ENCODE data around the gene ALKAL2. TPM values are rescaled to one million over a fixed set of nuclear protein-coding genes. Genes with fewer than 3 reads are reported as not detected.

ALKAL2 gene
- total and polyA plus RNA-seq, 2 of the 13 experiments (the other 11 are each of a cell fraction or from before 2014, with no cell fraction given), result 0.22 to 1.7 TPM

- TF ChIP-seq ZNF687 (CRISPR knock-in tag; IDR thresholded peaks at IDR 0.05) (peak; percentile 29; the same call in 1 of the 2 replicates), NR3C1 (CRISPR knock-in tag; IDR thresholded peaks at IDR 0.05) (no peak)
Observed at GRCh38 chr2:271917-272316, 16.0 kb downstream of the ALKAL2 start (continued).

GRCh38 chr2:270861-271260, 17.0 kb downstream of the ALKAL2 start:
- Histone ChIP-seq H4K20me1 (ENCODE audit: insufficient read depth, low read length) (peaks cover 95% of the 10 kb centered on the region), H3K9ac (ENCODE audit: insufficient read depth, low read depth, low read length) (no peak overlapping the region), H3K4me3 (replicated peaks in 1 of 3; ENCODE audit: insufficient read depth in 1 of 3, low read depth in 2 of 3, low read length in 3 of 3) (no peak overlapping the region; a peak in 1 of 6 replicates), H3K27me3 (ENCODE audit: control insufficient read depth in 1 of 2, insufficient read depth in 2 of 2, low read length in 2 of 2) (no peaks in the 10 kb centered on the region), H3K27ac (ENCODE audit: extremely low read length, insufficient read depth, low read length) (no peak overlapping the region), H2AFZ (ENCODE audit: low read length) (no peak overlapping the region), H3K4me2 (ENCODE audit: low read depth, low read length) (peak overlapping the region; percentile 16), H3K9me3 (ENCODE audit: low read length) (no peaks in the 10 kb centered on the region), H3K79me2 (ENCODE audit: insufficient read depth, low read length) (peaks cover 100% of the 10 kb centered on the region), H3K4me1 (ENCODE audit: insufficient read depth, low read length) (peaks cover 72% of the 10 kb centered on the region), H3K36me3 (replicated peaks in 1 of 2; ENCODE audit: control insufficient read depth in 1 of 2, insufficient read depth in 2 of 2, low read length in 2 of 2) (peaks cover 20 to 66% of the 10 kb centered on the region in 2 experiments)
- DNase-seq (ENCODE audit: low spot score), result peak; percentile 45
- intact Hi-C loops (cut with micrococcal nuclease; ENCODE audit: unreplicated experiment) (no loop called here), in situ Hi-C loops (cut with HindIII; ENCODE audit: extremely low pct_ligation_motif_present, low pct_unique_long_range_greater_than_20kb) (no loop called here)
- FAIRE-seq, result peak; percentile 58
- 64% methylated on average over 4 of the region's 4 CpGs for WGBS (ENCODE audit: low lambda C conversion rate)
- peak; percentile 82 for ATAC-seq
- ChIA-PET POLR2A (interaction anchor here (0.8 to 3.1 kb wide), 3 partner anchors 9 to 94 kb away, joined by 3 to 12 read pairs (median 3); no protein-coding TSS in a partner anchor), CTCF (ENCODE audit: low intra/inter-chr PET ratio, low total read pairs) (no interaction called here)
- BruUV-seq (replicated peaks), result no TSS peak
- TF ChIP-seq SAP130 (CRISPR knock-in tag; IDR thresholded peaks at IDR 0.05; ENCODE audit: low read depth), result peak; percentile 51; the same call in 1 of the 2 replicates
- TF ChIP-seq ATF4 (CRISPR knock-in tag; IDR thresholded peaks at IDR 0.05), result 0 out of 4 replicates have a peak, but pooled peaks of 1 of the 2 experiments have one; percentile 22
- peak; percentile 84; the same call in 1 of the 2 replicates for TF ChIP-seq CEBPB (IDR thresholded peaks at IDR 0.05; ENCODE audit: borderline replicate concordance, low read depth, low read length)
- TF ChIP-seq RARA (CRISPR knock-in tag; IDR thresholded peaks at IDR 0.05), result peak; percentile 49
- peak; percentile 70; the same call in 1 of the 2 replicates for TF ChIP-seq GATAD2A (CRISPR knock-in tag; IDR thresholded peaks at IDR 0.05)
- TF ChIP-seq SOX5 (CRISPR knock-in tag; IDR thresholded peaks at IDR 0.05; ENCODE audit: borderline replicate concordance), result peak; percentile 9; the same call in 1 of the 2 replicates
- peak; percentile 72 for TF ChIP-seq ZMYM4 (CRISPR knock-in tag; IDR thresholded peaks at IDR 0.05)
- no peak for TF ChIP-seq ATF7 (IDR thresholded peaks at IDR 0.05)
- TF ChIP-seq ATF7 (CRISPR knock-in tag; IDR thresholded peaks at IDR 0.05), result no peak
- TF ChIP-seq FOXA3 (CRISPR knock-in tag; IDR thresholded peaks at IDR 0.05), result peak; percentile 37; the same call in 1 of the 2 replicates
- peak in 1 of 2 experiments; percentile 42; a peak in 1 of 4 replicates for TF ChIP-seq NR2F1 (CRISPR knock-in tag; IDR thresholded peaks at IDR 0.05)
- TF ChIP-seq CEBPG (CRISPR knock-in tag; IDR thresholded peaks at IDR 0.05), result peak; percentile 63
- peak; percentile 76 for TF ChIP-seq POGZ (CRISPR knock-in tag; IDR thresholded peaks at IDR 0.05)
- TF ChIP-seq SMAD1 (CRISPR knock-in tag; IDR thresholded peaks at IDR 0.05; ENCODE audit: borderline replicate concordance, low read depth), result no peak
- TF ChIP-seq MED1 (CRISPR knock-in tag; IDR thresholded peaks at IDR 0.05), result peak; percentile 36; the same call in 1 of the 2 replicates
- TF ChIP-seq NR0B2 (CRISPR knock-in tag; IDR thresholded peaks at IDR 0.05), result no peak
- peak; percentile 28 for TF ChIP-seq TEAD3 (CRISPR knock-in tag; optimal IDR thresholded peaks at IDR 0.05; ENCODE audit: borderline replicate concordance)
- no peak for TF ChIP-seq ZSCAN25 (CRISPR knock-in tag; IDR thresholded peaks at IDR 0.05)
- no peak for TF ChIP-seq HNRNPUL1 (IDR thresholded peaks at IDR 0.05; ENCODE audit: low read depth, low read length)

All from HepG2 (cell line).